Gastroesophageal sphincter (tissue), 4 donors: ENCODE measurements around the gene ETV6. TPM values are rescaled to one million over a fixed set of nuclear protein-coding genes. Genes with fewer than 3 reads are reported as not detected.
A peak's percentile ranks its signal among the peaks of the same experiment; 100 is the strongest.

Experiments
- ATAC-seq: fragments of 150-250 bp; one replicate; pipeline ENCODE4 v1.9.1; 2016; ENCODE audit warnings: mild to moderate bottlenecking, moderate library complexity
- H3K27ac ChIP-seq, 4 donors: fragments of 200-600 bp; sonication (generic) in 3 of 4; 1 replicate in 3 of 4; 2 replicates in 1 of 4; pipeline ENCODE4 v1.5.1; 2016 to 2019
- H3K27me3 ChIP-seq: fragments of 200-600 bp; sonication (generic); one replicate; pipeline ENCODE4 v1.5.1; 2019
- H3K36me3 ChIP-seq, 2 donors: fragments of 200-600 bp; sonication (generic); one replicate each; pipeline ENCODE4 v1.5.1; 2019; ENCODE audit warnings: control low read depth in 1 of 2
- H3K4me1 ChIP-seq, 3 donors: fragments of 200-600 bp; sonication (generic); 1 replicate in 2 of 3; 2 replicates in 1 of 3; pipeline ENCODE4 v1.5.1; 2016 to 2019; ENCODE audit warnings: control low read depth in 2 of 3
- H3K4me3 ChIP-seq, 2 donors: fragments of 200-600 bp; sonication (generic); one replicate each; pipeline ENCODE4 v1.5.1; 2019; ENCODE audit warnings: mild to moderate bottlenecking in 1 of 2, moderate library complexity in 1 of 2
- H3K9me3 ChIP-seq, 3 donors: fragments of 200-600 bp; sonication (generic); one replicate each; pipeline ENCODE4 v1.5.1; 2017 to 2019; ENCODE audit warnings: control low read depth in 2 of 3
- CTCF ChIP-seq, 4 experiments: fragments of 200-600 bp in 2 of 4; fragments of 450-650 bp in 2 of 4; sonication (generic) in 1 of 4; IDR thresholded peaks; one replicate each; pipeline ENCODE4 v1.5.1; 2017 to 2019; ENCODE audit warnings: antibody characterized with exemption in 4 of 4, mild to moderate bottlenecking in 2 of 4, moderate library complexity in 2 of 4
- EP300 ChIP-seq: sonication (generic); formaldehyde crosslinking; IDR thresholded peaks from one replicate; pipeline ENCODE4 v1.6.1; 2017; ENCODE audit warnings: antibody characterized with exemption, mild to moderate bottlenecking
- POLR2A ChIP-seq, 2 donors: fragments of 450-650 bp; IDR thresholded peaks; one replicate each; pipeline ENCODE4 v1.6.1; 2017; ENCODE audit warnings: antibody characterized with exemption in 2 of 2, mild to moderate bottlenecking in 2 of 2, moderate library complexity in 1 of 2
- POLR2AphosphoS5 ChIP-seq: sonication (generic); formaldehyde crosslinking; IDR thresholded peaks from one replicate; pipeline ENCODE4 v1.6.1; 2017; ENCODE audit warnings: antibody characterized with exemption
- WGBS, 2 donors: methylation state at CpG; one replicate each; pipeline ENCODE4 v1.1.5; 2018; ENCODE audit warnings: low coverage in 1 of 2; 5-methylcytosine and 5-hydroxymethylcytosine counted together
- total RNA-seq, 4 donors: library from RNA; depleted of rRNA; stranded (reverse); fragments of >200 nt; gene quantifications; one replicate each; pipeline ENCODE4 v1.1.0, GENCODE V29; 2016

The ETV6 gene
- total RNA-seq, 4 donors from 2014 or later: 18.7 to 30.1 (median 21.1) TPM

- Histone ChIP-seq H3K36me3 (no peaks in the 10 kb centered on the region), H3K4me1 (peaks cover 26 to 82% (median 29%) of the 10 kb centered on the region in 3 donors), H3K27ac (peak overlapping the region in 2 of 4 donors; percentile 46 to 82), H3K9me3 (no peaks in the 10 kb centered on the region), H3K27me3 (no peaks in the 10 kb centered on the region), H3K4me3 (no peak overlapping the region)
- ATAC-seq: no peak
- TF ChIP-seq POLR2A (IDR thresholded peaks at IDR 0.05): no peak
- no peak for TF ChIP-seq CTCF (IDR thresholded peaks at IDR 0.05)
- TF ChIP-seq POLR2AphosphoS5: no peak
- no peak for TF ChIP-seq EP300
- WGBS, 2 donors: 39 to 59% methylated on average over 3 of the region's 3 CpGs
Measured at GRCh38 chr12:11710906-11711305, 61.4 kb downstream of the ETV6 start.

- Histone ChIP-seq H3K27ac (peak overlapping the region in 3 of 4 donors; percentile 11 to 82 (median 46)), H3K4me1 (peaks cover 18 to 78% (median 25%) of the 10 kb centered on the region in 3 donors), H3K27me3 (no peaks in the 10 kb centered on the region), H3K36me3 (no peaks in the 10 kb centered on the region), H3K4me3 (no peak overlapping the region), H3K9me3 (no peaks in the 10 kb centered on the region)
- 58 to 60% methylated on average over 8 to 9 of the region's 9 CpGs for WGBS, 2 donors
- peak; percentile 29 for TF ChIP-seq POLR2AphosphoS5
- TF ChIP-seq CTCF (IDR thresholded peaks at IDR 0.05): no peak
- peak; percentile 39 for ATAC-seq
Measured at GRCh38 chr12:11711651-11712327, 62.3 kb downstream of the ETV6 start.

GRCh38 chr12:11712491-11712890, 63.0 kb downstream of the ETV6 start:
- Histone ChIP-seq H3K36me3 (no peaks in the 10 kb centered on the region), H3K4me3 (no peak overlapping the region), H3K27ac (peak overlapping the region in 1 of 4 donors; percentile 46), H3K9me3 (no peaks in the 10 kb centered on the region), H3K27me3 (no peaks in the 10 kb centered on the region), H3K4me1 (peaks cover 11 to 78% (median 20%) of the 10 kb centered on the region in 3 donors)
- no peak for ATAC-seq
- TF ChIP-seq EP300: no peak
- no peak for TF ChIP-seq CTCF (IDR thresholded peaks at IDR 0.05)
- no peak for TF ChIP-seq POLR2A (IDR thresholded peaks at IDR 0.05)
- TF ChIP-seq POLR2AphosphoS5: no peak
- 95 to 100% methylated on average over 6 of the region's 6 CpGs for WGBS, 2 donors

- whole genome bisulfite sequencing, 2 donors: 87 to 92% methylated on average over 3 to 4 of the region's 4 CpGs
- ATAC-seq: no peak
- Histone ChIP-seq H3K36me3 (no peaks in the 10 kb centered on the region), H3K4me1 (peaks cover 13 to 78% (median 14%) of the 10 kb centered on the region in 3 donors), H3K27ac (no peak overlapping the region), H3K9me3 (no peaks in the 10 kb centered on the region), H3K27me3 (no peaks in the 10 kb centered on the region), H3K4me3 (no peak overlapping the region)
- TF ChIP-seq POLR2AphosphoS5 (no peak), CTCF (IDR thresholded peaks at IDR 0.05) (no peak), EP300 (no peak), POLR2A (IDR thresholded peaks at IDR 0.05) (no peak)
Measured at GRCh38 chr12:11713202-11713601, 63.7 kb downstream of the ETV6 start.

GRCh38 chr12:11714626-11715025, 65.2 kb downstream of the ETV6 start:
- no peak for ATAC-seq
- no peaks in the 10 kb centered on the region for H3K27me3 ChIP-seq
- TF ChIP-seq POLR2A (IDR thresholded peaks at IDR 0.05) (no peak), POLR2AphosphoS5 (no peak), EP300 (no peak), CTCF (IDR thresholded peaks at IDR 0.05) (no peak)
- H3K36me3 ChIP-seq: no peaks in the 10 kb centered on the region
- H3K27ac ChIP-seq: no peak overlapping the region
- H3K4me1 ChIP-seq: peaks cover 8 to 82% (median 26%) of the 10 kb centered on the region in 3 donors
- H3K4me3 ChIP-seq: no peak overlapping the region
- 88 to 98% methylated on average over 5 of the region's 5 CpGs for WGBS, 2 donors
- no peaks in the 10 kb centered on the region for H3K9me3 ChIP-seq
